GM18870 (cell line): Measurements from ENCODE around the gene PRICKLE4.
"Not testable (repeated sequence)": the region's sequence is repeated elsewhere in the genome, so short reads cannot be mapped to it uniquely, and the experiment has no call there.

Experiments used
- ATAC-seq: cut with Tn5 transposase; IDR thresholded peaks from one replicate; pipeline ENCODE4 v1.9.1; 2021; ENCODE audit warnings: moderate library complexity; ENCODE audit not compliant: unreplicated experiment

Gene PRICKLE4

GRCh38 chr6:41744236-41744787 is 36.3 kb upstream of the PRICKLE4 start:
- ATAC-seq: no peak

GRCh38 chr6:41746107-41746506 is 34.5 kb upstream of the PRICKLE4 start:
- ATAC-seq: no peak

GRCh38 chr6:41747256-41748101 is 33.1 kb upstream of the PRICKLE4 start, which contains the start of gene PGC:
PGC (minus strand) TSS chr6:41747397; CDS start chr6:41747334, 63 bp downstream.
- no peak for ATAC-seq

GRCh38 chr6:41748102-41748477 is 32.5 kb upstream of the PRICKLE4 start:
- ATAC-seq: no peak

- no peak for ATAC-seq
Measured at GRCh38 chr6:41748542-41748941, 32.0 kb upstream of the PRICKLE4 start.

- no peak for ATAC-seq
Measured at GRCh38 chr6:41750374-41750773, 30.2 kb upstream of the PRICKLE4 start.

GRCh38 chr6:41755895-41756294 is 24.7 kb upstream of the PRICKLE4 start:
- ATAC-seq: no peak

- ATAC-seq: no peak
Measured at GRCh38 chr6:41756354-41756753, 24.2 kb upstream of the PRICKLE4 start.

- ATAC-seq: no peak
Measured at GRCh38 chr6:41757271-41757670, 23.3 kb upstream of the PRICKLE4 start.

GRCh38 chr6:41757931-41758640 is 22.5 kb upstream of the PRICKLE4 start:
- no peak for ATAC-seq

- no peak for ATAC-seq
Measured at GRCh38 chr6:41758641-41759035, 21.9 kb upstream of the PRICKLE4 start.

GRCh38 chr6:41759106-41759904 is 21.3 kb upstream of the PRICKLE4 start:
- ATAC-seq: no peak

- no peak for ATAC-seq
Measured at GRCh38 chr6:41759905-41760579, 20.5 kb upstream of the PRICKLE4 start.

GRCh38 chr6:41763470-41763869 is 17.1 kb upstream of the PRICKLE4 start:
- ATAC-seq: no peak

- not testable (repeated sequence) for ATAC-seq
Measured at GRCh38 chr6:41766043-41766664, 14.4 kb upstream of the PRICKLE4 start.

- ATAC-seq: no peak
Measured at GRCh38 chr6:41767112-41767833, 13.3 kb upstream of the PRICKLE4 start.

- ATAC-seq: no peak
Measured at GRCh38 chr6:41768545-41769308, 11.9 kb upstream of the PRICKLE4 start.

- ATAC-seq: no peak
Measured at GRCh38 chr6:41769376-41769775, 11.2 kb upstream of the PRICKLE4 start.
